GM19438 (cell line): ENCODE data around the gene MPPED2.

ENCODE experiments used
- ATAC-seq: cut with Tn5 transposase; IDR thresholded peaks from one replicate; pipeline ENCODE4 v1.9.1; 2021; ENCODE audit warnings: low read depth; ENCODE audit not compliant: unreplicated experiment

The MPPED2 gene

GRCh38 chr11:30586251-30587144, at the start of gene MPPED2:
TSS of gene MPPED2 (minus strand) at chr11:30586353. CDS start at chr11:30580373, 5,980 bp downstream.
- ATAC-seq, result peak; percentile 97

GRCh38 chr11:30635401-30635989, 49.3 kb upstream of the MPPED2 start:
- ATAC-seq, result no peak

GRCh38 chr11:30631148-30631547, 45.0 kb upstream of the MPPED2 start:
- no peak for ATAC-seq

GRCh38 chr11:30619767-30620166, 33.6 kb upstream of the MPPED2 start:
- ATAC-seq, result no peak

GRCh38 chr11:30617762-30618161, 31.6 kb upstream of the MPPED2 start:
- no peak for ATAC-seq

GRCh38 chr11:30610628-30611027, 24.5 kb upstream of the MPPED2 start:
- no peak for ATAC-seq

GRCh38 chr11:30608534-30608933, 22.4 kb upstream of the MPPED2 start:
- ATAC-seq, result no peak

- ATAC-seq, result no peak
Observed at GRCh38 chr11:30605036-30605605, 19.0 kb upstream of the MPPED2 start.

- no peak for ATAC-seq
Observed at GRCh38 chr11:30603357-30603756, 17.2 kb upstream of the MPPED2 start.

GRCh38 chr11:30596832-30597231, 10.7 kb upstream of the MPPED2 start:
- no peak for ATAC-seq

GRCh38 chr11:30595934-30596333, 9.8 kb upstream of the MPPED2 start:
- ATAC-seq, result no peak

- ATAC-seq, result no peak
Observed at GRCh38 chr11:30594646-30595411, 8.7 kb upstream of the MPPED2 start.

- ATAC-seq, result no peak
Observed at GRCh38 chr11:30587269-30587812, 1.2 kb upstream of the MPPED2 start.

- ATAC-seq, result peak; percentile 36
Observed at GRCh38 chr11:30585892-30586250, 282 bp downstream of the MPPED2 start.

- ATAC-seq, result no peak
Observed at GRCh38 chr11:30585125-30585891, 845 bp downstream of the MPPED2 start.

GRCh38 chr11:30583476-30584280, 2.5 kb downstream of the MPPED2 start:
- no peak for ATAC-seq

GRCh38 chr11:30582726-30583125, 3.4 kb downstream of the MPPED2 start:
- no peak for ATAC-seq

- ATAC-seq, result no peak
Observed at GRCh38 chr11:30581675-30582074, 4.5 kb downstream of the MPPED2 start.

- no peak for ATAC-seq
Observed at GRCh38 chr11:30580573-30580972, 5.6 kb downstream of the MPPED2 start.
